BJ (cell line): ENCODE measurements around the gene PRRT2. TPM values are rescaled to one million over a fixed set of nuclear protein-coding genes. Genes with fewer than 3 reads are reported as not detected.
A peak's percentile ranks its signal among the peaks of the same experiment; 100 is the strongest.
"Not testable (repeated sequence)": the region's sequence is repeated elsewhere in the genome, so short reads cannot be mapped to it uniquely, and the experiment has no call there.

Experiments
- CTCF ChIA-PET: fragments of 350-600 bp; formaldehyde crosslinking; extraction: SDS; loops from one replicate; lab custom pipeline; 2021; ENCODE audit warnings: antibody characterized with exemption, inconsistent platforms; lab: Yijun Ruan, JAX
- POLR2A ChIA-PET: fragments of 300-600 bp; sonication (Branson Sonifier 250); formaldehyde crosslinking; extraction: SDS; loops from one replicate; lab custom pipeline; 2021; ENCODE audit warnings: antibody characterized with exemption; lab: Charles Lee
- DNase-seq: peaks from one replicate; pipeline ENCODE4 v3.0.0-alpha.2; 2011; ENCODE audit warnings: low read depth
- H3K27me3 ChIP-seq: 2 replicates; pipeline ENCODE4 v1.6.0; 2011; ENCODE audit warnings: low read length; ENCODE audit not compliant: control insufficient read depth, insufficient read depth
- H3K36me3 ChIP-seq: 2 replicates; pipeline ENCODE4 v1.5.1; 2011; ENCODE audit warnings: low read length; ENCODE audit not compliant: control insufficient read depth, insufficient read depth
- H3K4me3 ChIP-seq: 2 replicates; pipeline ENCODE4 v1.5.1; 2011; ENCODE audit warnings: low read depth, mild to moderate bottlenecking, control low read depth, low read length
- CTCF ChIP-seq: IDR thresholded peaks from 2 replicates; pipeline ENCODE4 v1.5.1; 2011; ENCODE audit warnings: low read depth, mild to moderate bottlenecking, control low read depth, inconsistent platforms, low read length, moderate library complexity; ENCODE audit not compliant: insufficient read depth
- polyA plus RNA-seq: library from polyadenylated mRNA; depleted of rRNA; stranded (reverse); fragments of >200 nt; gene quantifications from 2 replicates; pipeline ENCODE4 v1.2.3, GENCODE V29; 2011

PRRT2 gene
- polyA plus RNA-seq, 1 experiment = 7.6 TPM

DNA sequence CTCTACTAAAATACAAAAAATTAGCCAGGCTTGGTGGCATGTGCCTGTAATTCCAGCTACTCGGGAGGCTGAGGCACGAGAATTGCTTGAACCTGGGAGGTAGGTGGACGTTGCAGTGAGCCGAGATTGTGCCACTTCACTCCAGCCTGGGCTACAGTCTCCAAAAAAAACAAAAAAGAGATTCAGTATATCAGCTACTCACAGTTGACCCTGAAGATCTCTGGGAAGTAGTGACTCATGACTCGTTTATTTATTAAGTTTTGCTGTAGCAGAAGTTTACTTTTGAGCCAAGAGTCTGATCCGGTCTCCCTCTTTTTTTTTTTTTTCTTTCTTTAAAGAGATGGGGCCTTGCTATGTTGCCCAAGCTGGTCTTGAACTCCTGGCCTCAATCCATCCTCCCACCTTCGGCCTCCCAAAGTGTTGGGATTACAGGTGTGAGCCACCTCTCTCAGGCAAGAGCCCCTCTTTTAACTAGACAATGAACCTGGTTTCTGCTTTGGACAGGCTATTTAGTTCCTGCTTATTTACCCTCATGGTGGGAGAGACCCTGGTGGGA is 12.7 kb downstream of the PRRT2 start:
- DNase-seq = peak; percentile 49
- Histone ChIP-seq H3K27me3 (no peaks in the 10 kb centered on the region), H3K36me3 (peaks cover 5% of the 10 kb centered on the region), H3K4me3 (no peak overlapping the region)
- CTCF ChIA-PET = interaction anchor here (0.6 to 11.3 kb wide), 5 partner anchors 9 to 41 kb away, joined by 3 to 81 read pairs (median 4); partner anchors contain the start of gene PAGR1
- POLR2A ChIA-PET = interaction anchor here (0.7 to 0.8 kb wide), 3 partner anchors 14 to 41 kb away, joined by 4 to 15 read pairs (median 6); no protein-coding TSS in a partner anchor
- TF ChIP-seq CTCF = no peak

DNA sequence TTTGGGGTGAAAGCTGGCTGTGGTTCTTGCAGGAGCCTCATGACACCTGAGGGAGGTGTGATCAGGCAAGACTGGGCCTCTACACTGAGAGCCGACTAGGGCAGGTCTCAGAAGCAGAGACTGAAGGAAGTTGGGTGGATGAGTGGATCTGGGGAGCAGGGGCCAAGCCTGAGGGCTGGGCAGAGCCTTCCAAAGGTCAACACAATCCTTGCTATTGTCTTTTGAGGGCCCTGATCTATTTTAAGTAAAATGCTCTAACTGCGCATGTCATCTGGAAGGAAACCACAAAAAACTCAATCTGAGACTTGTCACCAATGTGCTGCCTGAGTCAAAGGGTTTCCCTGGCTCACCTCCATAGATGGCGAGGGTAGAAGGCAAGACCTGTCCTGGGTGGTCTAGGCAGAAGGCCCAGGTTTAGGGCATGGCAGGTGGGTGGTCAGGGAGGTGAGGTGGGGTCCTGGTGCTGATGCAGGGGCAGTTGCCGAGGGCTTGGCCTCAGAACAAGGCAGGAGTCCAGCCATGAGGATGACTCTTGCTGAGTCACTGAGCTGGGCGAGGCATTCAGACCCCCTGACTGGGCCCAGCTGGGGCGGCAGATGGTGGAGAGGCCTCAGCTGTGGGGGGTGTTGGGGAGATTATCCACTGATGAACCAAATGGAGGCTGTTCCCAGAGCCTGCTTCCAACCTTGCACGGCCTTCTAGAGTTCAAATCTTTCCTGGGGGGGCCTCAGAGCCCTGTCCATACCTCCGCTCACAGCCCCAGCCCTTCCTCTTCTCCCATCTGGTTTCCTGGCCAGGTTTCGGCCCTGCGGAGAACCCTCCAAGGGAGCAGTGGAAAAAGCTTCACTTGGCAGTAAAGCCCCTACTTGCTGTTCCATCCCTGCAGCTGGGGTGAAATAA is 13.4 kb downstream of the PRRT2 start:
- CTCF ChIA-PET = interaction anchor here (0.7 to 11.3 kb wide), 5 partner anchors 10 to 22 kb away, joined by 3 to 81 read pairs (median 4); partner anchors contain the start of gene PAGR1
- POLR2A ChIA-PET = interaction anchor here (0.8 kb wide), 1 partner anchor 15 kb away, joined by 4 read pairs; no protein-coding TSS in a partner anchor
- H3K36me3 ChIP-seq = peaks cover 10% of the 10 kb centered on the region
- no peak for TF ChIP-seq CTCF
- no peak overlapping the region for H3K4me3 ChIP-seq
- H3K27me3 ChIP-seq = no peaks in the 10 kb centered on the region
- no peak for DNase-seq

- no peaks in the 10 kb centered on the region for H3K27me3 ChIP-seq
- no peak for TF ChIP-seq CTCF
- CTCF ChIA-PET = interaction anchor here (0.7 to 11.3 kb wide), 4 partner anchors 10 to 21 kb away, joined by 3 to 81 read pairs (median 3); partner anchors contain the start of gene PAGR1
- POLR2A ChIA-PET = no interaction called here
- no peak overlapping the region for H3K4me3 ChIP-seq
- H3K36me3 ChIP-seq = peaks cover 17% of the 10 kb centered on the region
- DNase-seq = no peak
Observed at GRCh38 chr16:29826342-29826695, 14.3 kb downstream of the PRRT2 start.

GRCh38 chr16:29830774-29831173 is 18.8 kb downstream of the PRRT2 start:
- TF ChIP-seq CTCF = no peak
- Histone ChIP-seq H3K27me3 (no peaks in the 10 kb centered on the region), H3K4me3 (no peak overlapping the region), H3K36me3 (peaks cover 33% of the 10 kb centered on the region)
- CTCF ChIA-PET = no interaction called here
- POLR2A ChIA-PET = no interaction called here
- no peak for DNase-seq

DNA sequence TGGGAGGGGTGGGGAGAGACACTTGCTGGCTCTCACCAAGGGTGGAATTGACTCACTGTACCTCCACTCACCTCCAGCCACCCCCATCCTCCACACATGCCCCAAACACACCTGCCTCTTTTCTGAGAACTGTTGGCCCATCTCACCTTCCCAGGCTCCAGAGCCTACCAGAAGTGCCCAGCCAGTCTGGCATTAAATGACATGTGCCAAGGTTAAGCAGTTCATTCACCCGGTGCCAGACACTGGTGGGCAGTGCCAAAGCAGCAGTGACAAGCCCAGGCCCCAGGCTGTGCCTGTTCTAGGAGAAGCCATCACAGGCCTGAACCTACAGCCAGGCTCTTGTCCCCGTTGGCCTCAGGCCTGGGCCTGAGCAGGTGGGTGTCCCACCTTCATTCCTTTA is 19.5 kb downstream of the PRRT2 start:
- H3K36me3 ChIP-seq = peaks cover 31% of the 10 kb centered on the region
- H3K4me3 ChIP-seq = no peak overlapping the region
- no peak for TF ChIP-seq CTCF
- CTCF ChIA-PET = no interaction called here
- no peaks in the 10 kb centered on the region for H3K27me3 ChIP-seq
- POLR2A ChIA-PET = no interaction called here
- DNase-seq = no peak

- H3K27me3 ChIP-seq, DNase-seq, H3K4me3 ChIP-seq: not testable (repeated sequence)
- ChIA-PET POLR2A (interaction anchor here (0.7 kb wide), 1 partner anchor 35 kb away, joined by 8 read pairs; no protein-coding TSS in a partner anchor), CTCF (interaction anchor here (4.8 kb wide), 1 partner anchor 15 kb away, joined by 16 read pairs; no protein-coding TSS in a partner anchor)
- peaks cover 41% of the 10 kb centered on the region for H3K36me3 ChIP-seq
Observed at GRCh38 chr16:29833219-29833618, 21.2 kb downstream of the PRRT2 start.
